ENCODE data around the gene MRGPRD. TPM values are rescaled to one million over a fixed set of nuclear protein-coding genes. Genes with fewer than 3 reads are reported as not detected.
"Not testable (repeated sequence)": the region's sequence is repeated elsewhere in the genome, so short reads cannot be mapped to it uniquely, and the experiment has no call there.

Gene MRGPRD
- total RNA-seq, 1 donor from 2014 or later = not detected

DNA sequence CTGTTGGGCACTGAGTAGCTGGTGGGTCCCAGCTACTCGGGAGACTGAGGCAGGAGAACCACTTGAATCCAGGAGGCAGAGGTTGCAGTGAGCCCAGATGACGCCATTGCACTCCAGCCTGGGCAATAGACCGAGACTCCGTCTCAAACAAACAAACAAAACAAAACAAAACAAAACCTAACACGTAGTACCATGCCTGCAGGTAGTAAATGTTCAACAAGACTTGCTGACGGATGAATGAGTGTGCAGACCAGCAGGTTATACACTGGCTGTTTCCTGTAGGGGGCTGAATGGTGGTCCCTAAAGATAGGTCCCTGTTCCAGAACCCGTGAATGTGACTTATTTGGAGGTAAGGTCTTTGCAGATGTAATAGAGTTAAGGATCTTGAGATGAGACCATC is 12.8 kb upstream of the MRGPRD start:
- DNase-seq = no peak

DNA sequence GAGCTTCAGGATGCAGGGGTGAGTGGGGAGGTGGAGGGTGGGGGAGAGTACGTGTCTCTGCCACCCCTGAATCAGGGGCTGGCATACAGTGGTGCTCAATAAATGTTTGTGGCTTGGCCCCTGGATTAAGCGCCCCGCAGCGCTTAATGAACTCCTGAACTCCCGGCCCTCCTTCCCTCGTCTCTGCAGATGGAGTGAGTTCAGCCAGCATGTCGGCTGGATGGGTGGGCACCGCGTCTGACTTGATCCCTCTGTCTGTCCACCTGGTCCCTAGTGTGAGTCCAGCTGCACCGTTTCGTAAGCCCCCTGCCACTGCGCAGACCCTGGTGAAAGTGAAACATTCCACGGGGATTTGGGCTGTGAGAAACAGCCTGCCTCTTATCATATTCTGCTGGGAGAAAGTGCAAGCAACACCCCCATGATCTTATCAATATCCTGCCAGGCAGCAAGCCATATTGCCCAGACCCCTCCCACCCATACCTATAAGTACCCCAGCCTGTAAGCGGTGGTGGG is 12.0 kb upstream of the MRGPRD start:
- DNase-seq = no peak

DNA sequence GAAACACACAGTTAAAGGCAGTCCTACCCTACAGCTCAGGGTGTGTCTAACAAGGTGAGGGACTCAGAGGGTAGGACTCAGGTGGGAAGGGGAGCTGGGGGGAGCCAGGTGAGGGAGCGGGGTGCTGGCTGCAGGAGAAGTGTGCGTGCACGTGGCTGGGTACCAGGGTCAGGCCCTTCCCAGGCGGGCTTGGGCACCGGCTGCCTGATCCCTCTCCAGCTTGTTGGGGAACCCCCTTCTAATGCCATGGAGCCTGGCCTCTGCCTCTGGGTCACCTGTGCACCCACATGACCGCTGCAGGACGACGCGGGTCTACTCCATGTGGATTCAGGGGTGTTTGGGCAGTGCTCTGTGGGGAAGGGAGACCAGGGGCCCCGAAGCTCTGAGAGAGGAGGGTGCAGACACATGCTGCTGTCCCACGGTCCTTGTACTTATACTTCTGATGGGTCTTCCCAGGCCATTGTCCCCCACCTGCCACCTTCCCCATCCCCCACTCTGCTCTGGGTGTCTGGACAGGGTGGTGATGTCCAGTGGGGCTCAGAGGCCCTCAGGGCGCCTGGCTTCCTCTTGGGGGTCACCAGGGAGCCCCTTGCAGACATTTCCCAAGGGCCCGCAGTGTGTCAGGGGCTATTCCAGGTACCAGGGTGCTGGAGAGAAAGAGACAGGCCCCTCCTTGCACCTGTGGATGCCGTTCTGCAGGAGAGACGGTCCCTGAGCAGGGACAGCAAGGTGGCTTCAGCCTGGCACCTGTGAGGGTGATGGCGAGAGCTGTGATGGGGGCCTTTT is 10.4 kb upstream of the MRGPRD start:
- no peak for DNase-seq

DNA sequence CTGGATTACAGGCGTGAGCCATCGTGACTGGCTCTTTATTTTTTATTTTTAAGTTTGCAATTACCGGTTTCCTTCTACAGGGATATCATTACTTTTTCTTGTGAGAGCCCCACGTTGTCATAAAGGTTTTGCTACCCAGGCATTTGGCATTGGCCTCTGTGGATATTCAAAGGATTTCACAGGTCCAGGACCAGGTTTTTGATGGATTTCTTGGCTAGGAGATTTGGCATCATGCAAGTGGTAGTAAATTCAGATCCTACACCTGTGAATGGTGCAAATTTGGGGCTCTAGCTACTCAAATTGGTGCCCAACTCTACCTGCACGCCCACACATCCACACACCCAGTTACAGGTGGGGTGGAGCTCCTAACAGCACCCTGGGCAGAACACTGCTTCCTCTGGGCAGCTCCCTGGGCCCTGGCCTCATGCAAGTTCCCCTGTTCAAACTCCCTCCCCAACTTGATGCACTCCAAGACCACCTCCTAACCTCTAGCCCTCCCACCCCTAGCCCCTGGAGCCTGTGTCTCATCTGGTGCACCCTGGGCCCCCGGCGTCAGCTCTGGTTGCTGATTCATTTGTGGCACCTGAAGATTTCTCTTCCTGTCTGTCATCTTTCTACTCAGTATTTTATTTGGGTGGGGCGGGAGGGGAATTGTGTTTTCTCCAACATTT is 9.3 kb upstream of the MRGPRD start:
- DNase-seq = no peak

DNA sequence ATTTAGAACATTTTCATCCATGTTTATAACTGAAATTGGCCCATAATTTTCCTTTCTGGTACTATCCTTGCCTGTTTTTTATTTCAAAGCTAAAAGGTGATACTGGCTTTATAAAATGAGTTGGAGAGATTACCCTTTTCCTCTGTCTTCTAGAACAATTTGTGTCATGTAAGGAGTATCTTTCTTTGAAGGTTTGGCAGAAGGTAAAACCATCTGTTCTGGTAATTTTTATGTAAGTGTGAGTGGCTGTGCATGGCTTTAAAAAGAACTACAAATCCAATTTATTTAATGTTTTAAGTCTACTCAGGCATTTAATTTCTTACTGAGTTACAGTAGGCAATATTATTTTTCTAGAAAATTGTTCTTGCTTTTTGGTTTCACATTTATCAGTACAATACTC is 7.7 kb upstream of the MRGPRD start:
- DNase-seq = no peak

DNA sequence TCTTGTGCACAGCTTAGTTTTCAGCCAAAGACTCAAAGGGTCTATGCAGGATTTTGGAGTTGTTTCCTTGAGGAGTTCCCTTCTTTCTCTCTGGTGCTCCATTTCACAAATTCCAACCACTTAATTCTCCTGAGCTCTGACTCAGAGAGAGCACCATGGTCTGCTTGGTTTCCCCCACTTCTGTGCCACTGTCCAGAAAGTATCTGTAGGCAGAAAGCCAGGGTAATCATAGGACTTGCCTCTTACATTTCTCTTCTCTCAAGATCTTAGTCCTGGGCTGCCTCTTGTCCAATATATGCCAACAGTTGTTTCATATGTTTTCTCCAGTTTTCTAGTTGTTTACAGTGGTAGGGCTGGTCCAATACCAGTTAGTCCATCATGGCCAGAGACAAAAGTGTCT is 6.4 kb upstream of the MRGPRD start:
- DNase-seq = no peak

DNA sequence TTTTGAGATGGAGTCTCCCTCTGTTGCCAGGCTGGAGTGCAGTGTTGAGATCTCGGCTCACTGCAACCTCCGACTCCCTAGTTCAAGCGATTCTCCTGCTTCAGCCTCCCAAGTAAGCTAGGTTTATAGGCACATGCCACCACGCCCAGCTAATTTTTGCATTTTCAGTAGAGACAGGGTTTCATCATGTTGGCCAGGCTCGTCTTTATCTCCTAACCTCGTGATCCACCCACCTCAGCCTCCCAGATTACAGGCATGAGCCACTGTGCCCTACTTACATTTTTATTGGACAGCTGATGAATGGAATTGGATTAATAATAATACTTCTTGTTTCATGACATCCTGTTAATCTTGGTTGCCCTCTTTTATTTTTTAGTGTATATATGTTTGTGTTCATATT is 3.0 kb upstream of the MRGPRD start:
- no peak for DNase-seq

DNA sequence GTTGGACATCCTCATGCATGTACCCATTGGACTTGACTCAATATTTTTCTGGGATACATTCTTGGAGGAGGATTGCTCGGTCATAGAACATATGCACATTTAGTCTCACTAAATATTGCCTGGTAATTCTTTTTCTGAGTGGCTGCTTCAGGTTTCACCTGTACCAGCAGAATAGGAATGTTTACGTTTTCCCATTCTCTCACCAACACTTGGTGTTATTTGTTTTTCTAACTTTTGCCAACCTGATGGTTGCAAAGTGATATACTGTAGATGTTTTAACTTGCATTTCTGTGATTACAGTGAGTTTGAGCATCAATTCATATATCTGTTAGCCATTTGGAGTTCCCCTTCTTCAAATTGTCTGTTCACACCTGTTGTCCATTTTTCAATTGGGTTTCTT is 1.3 kb upstream of the MRGPRD start:
- no peak for DNase-seq

DNA sequence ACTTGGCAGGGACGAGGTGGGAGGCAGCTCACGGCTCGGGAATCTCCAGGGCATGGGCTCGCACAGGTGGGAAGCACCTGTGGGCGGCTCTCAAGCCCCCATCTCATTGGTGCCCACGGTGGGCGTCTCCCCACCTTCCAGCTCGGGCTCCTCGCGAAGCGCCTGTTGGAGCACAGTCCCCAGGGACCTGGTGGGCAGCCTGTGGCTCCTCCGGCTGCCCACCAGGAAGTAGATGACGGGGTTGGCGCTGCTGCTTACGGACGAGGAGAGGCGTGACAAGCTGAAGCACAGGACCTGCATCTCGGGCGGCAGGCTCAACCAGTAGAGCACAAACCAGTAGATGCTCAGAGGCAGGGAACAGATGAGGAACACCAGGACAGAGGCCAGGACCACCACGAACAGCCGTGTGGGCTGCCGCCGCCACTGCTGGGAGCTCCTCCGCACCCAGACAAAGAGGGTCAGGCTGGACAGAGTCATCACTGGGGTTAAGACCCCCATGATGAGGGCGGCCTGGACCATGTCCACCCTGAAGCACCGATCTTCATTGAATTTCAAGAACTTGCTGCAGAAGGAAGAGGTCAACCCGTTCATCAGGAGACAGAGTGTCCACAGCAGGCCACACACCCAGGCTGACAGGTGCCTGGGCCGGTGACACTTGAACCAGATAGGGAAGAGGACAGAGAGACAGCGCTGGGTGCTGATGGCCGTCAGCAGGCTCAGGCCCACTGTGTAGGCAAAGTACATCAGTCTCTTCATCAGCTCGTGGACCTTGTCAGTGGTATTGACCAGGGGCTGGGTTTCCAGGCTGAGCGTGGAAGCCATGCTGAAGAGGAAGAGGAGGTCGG is 633 bp downstream of the MRGPRD start:
- no peak for DNase-seq

DNA sequence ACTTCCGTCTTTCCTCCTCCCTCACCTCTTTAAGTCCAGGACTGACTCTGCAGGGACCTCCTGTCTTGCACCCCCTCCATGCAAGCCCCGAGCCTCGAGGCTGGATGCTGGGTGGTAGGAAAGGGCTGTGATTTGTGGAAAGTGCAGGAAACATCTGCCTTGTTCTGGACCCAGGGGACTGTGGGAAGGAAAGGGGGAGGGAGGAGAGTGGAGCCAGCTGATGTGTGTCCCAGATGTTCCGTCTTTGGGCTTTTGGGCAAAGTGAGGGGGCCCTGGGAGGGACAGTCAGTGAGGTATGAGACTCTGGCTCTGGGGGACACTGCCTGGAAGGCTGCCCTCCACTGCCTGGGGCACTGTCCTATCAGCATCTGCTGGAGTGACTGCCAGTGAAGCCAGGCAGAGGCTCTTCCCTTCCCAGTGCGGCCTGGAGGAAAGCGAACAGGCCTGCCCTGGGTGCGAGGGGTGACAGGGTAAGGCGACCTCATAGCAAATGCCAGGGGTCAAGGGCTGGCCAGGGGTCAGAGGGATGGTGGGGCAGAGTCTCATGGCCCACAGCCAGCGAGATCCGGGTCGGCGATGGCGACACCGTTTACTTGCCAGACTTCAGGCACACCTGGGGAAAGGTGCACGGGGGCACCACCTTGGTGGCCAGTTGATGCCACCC is 1.7 kb downstream of the MRGPRD start:
- peak; percentile 33 for DNase-seq

DNA sequence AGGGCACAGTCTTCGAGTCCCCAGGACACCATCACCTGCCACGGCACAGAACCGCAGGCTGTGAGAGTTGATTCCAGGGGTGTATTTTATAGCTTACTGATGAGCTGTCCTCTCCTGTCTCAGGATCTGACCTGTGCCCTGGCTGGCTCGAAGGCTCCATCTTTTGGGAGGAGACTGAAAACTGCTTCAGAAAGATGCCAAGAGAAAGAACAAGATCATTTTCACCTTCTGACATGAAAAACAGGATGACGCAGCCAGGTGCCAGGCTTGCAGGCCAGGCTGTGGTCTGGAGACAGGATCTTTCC is 2.2 kb downstream of the MRGPRD start:
- no peak for DNase-seq

DNA sequence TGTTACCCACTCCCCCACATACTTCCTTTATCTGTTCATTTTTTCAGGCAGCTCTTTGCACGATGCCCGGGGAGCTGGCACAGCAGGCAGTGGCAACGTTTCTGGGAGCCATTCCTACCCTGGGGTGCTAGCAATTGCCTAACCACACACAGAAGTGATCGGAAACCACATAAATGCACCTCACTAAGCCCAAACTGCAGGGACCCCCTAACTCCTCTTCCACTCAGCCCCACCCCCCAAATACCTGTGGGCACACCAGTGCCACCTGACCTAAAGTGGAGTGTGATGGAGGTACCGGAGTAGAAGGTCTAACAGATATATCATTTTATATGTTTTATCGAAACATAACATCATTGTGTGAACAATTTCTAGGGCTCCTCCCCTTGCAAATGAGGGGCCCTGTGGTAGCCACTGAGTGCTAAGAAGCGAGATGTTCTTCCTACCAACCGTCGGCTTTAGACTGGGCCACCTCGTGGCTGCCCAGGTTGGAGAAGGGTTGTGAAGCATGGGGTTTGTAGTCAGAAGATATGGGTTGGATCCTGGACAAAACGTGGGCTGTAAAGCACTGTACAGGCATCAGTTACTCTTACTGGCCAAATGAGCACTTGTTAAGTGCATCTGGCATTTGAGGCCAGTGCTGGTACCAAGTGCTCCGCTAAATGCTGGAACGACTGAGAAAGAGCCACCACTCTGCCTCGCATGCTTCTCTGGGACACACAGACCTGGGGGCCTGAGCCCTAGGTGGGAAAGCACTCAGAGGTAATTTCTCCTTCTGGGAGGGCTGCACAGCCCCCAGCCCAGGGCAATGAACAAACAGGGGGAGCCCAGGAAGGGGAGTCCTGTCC is 2.8 kb downstream of the MRGPRD start:
- DNase-seq = no peak

DNA sequence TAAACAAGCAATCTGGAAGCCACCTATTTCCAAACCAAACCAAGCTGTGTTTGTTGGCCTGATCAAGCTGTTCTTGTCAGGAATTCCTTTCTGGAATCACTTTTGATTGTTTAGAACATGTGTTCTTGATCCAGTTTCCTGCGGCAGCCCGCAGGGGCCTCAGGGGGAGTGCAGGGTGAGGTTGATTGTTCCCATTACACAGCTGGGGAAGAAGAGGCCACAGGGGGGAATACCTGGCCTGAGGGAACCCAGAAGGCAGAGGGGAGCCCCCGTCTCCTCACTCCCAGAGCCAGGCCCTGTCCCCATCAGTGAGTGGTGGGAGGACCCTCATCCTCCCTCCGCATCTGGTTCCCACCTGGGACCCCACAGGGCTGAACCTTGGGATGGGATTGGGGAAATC is 4.2 kb downstream of the MRGPRD start:
- DNase-seq = peak; percentile 48

DNA sequence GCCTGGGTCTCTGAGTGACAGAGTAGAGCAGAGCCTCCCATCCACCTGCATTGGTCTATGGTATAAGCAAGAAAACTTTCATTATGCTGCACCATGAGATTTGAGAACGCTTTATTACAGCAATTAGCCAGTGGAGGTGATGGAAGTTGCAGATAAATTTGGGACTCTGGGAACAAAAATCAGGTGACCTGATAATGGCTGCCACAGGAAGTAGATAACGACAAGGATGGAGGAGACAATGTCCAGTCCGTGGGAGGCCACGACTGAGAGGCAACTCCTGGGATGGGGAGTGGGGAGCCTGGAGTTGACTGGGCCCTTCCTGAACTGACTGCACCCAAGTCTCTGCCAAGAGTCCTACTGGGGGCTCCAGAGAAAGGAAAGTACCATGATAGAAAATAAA is 4.7 kb downstream of the MRGPRD start:
- DNase-seq = no peak

DNA sequence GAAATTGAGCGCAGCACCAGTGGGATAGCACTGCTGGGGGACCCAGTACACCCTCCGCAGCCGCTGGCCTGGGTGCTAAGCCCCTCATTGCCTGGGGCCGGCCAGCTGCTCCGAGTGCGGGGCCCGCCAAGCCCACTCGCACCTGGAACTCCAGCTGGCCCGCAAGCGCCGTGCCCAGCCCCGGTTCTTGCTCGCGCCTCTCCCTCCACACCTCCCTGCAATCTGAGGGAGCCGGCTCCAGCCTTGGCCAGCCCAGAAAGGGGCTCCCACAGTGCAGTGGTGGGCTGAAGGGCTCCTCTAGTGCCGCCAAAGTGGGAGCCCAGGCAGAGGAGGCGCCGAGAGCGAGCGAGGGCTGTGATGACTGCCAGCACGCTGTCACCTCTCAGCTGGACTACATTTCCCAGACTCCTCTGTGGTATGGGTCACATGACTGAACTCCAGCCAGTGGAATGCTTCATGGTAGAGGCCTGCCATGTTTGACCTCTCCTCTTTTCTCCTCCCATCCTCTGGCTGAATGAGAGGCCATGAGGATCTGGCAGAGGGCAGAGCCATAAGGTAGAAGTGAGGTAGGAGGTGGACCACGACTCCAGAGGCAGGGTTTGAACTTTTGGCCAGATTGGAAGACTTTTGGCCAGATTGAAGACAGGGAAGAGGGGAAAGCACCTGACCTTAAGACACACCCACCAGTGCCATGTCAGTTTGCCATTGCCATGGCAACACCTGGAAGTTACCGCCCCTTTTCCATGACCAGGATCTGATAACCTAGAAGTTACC is 6.2 kb downstream of the MRGPRD start:
- DNase-seq = peak; percentile 43

DNA sequence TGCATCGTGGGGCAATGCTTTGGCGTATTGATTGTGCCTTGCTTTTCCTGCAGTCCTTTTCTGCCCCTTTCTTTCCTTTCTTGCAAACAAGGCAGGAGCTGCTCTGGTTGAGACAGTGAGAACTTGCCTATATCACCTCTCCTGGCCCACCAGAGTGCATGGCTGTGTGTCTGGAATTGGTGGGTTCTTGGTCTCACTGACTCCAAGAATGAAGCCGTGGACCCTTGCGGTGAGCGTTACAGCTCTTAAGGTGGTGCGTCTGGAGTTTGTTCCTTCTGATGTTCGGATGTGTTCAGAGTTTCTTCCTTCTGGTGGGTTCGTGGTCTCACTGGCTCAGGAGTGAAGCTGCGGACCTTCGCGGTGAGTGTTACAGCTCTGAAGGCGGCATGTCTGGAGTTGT is 7.1 kb downstream of the MRGPRD start:
- not testable (repeated sequence) for DNase-seq

DNA sequence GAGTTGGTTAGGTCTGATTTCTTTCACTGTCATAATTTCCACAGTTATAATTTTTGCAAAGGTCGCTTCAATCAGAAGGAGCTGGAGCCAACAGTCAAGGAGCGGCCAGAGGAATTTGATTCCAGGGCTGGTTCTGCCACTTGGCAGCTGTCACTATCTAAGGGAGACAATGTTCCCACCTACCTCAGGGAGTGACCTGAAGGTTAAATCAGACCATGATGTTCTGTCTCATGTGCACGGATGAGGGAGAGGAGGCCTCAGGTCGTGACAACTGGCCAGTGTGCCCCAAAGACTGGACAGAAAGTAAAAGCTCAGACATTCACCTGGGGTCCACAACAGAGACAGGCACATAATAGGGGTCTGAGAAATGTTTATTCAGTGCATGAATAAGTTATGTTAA is 7.6 kb downstream of the MRGPRD start:
- no peak for DNase-seq

DNA sequence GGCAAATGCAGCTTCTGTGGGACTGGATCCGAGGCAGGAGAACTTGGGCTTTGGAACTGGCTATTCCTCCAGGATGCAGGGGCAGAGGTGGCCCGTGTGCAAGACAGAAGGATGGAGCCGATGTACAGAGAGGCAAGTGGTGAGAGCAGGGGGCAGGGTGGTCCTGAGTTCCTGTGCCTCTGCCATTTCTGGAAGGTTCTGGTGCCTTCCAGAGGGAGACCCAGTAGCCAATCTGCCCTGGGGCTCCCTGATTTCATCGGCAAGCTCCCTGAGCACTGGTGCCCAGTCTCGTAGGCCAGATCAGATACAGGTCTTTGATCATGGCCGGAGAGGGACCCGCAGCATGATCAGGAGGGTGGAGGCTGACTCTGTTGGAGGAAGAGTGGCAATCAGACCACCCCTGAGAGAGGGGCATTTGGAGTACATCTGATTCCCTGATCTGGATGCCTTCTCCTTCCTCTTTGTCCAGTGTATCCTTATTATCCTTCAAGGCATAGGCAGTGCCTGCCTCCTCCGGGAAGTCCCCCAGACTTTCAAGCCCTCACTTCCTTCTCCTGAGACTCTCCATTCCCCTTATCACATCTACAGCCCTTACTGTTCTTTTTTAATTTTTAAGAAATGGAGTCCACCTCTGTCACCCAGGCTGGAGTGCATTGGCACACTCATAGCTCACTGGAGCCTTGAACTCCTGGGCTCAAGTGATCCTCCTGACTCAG is 9.7 kb downstream of the MRGPRD start:
- no peak for DNase-seq

DNA sequence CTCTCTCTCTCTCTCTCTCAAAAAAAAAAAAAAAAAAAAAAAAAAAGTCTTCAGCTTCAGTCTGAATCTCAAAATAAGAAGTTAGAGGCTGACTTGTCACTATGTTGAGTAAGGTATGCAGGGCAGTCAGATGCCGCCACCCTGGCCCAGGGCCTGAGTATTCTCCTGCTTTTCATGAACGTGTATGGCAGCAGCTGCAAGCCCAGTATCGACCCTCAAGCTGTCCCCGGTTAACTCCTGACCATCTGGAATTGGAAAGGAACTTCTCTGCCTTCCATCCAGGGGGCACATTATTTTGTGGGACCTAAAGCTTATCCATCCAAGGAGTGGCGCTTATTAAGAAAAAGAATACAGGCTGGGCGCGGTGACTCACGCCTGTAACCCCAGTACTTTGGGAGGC is 11.4 kb downstream of the MRGPRD start:
- DNase-seq = no peak

Measured in dermis blood vessel endothelial cell (primary cell).